Mesenchymal stem cell (in vitro differentiated cells and primary cell): ENCODE measurements around the gene RNF220.

Source experiments
- DNase-seq: peaks from one replicate; pipeline ENCODE4 v3.0.0-alpha.2; 2013
- H2AFZ ChIP-seq: one replicate; pipeline ENCODE4 v1.6.1; 2013; ENCODE audit warnings: low read depth, mild to moderate bottlenecking, control low read depth, inconsistent platforms, low read length, moderate library complexity
- H2AK5ac ChIP-seq: 2 replicates; pipeline ENCODE4 v1.6.1; 2013; ENCODE audit warnings: low read length, moderate library complexity, mild to moderate bottlenecking, inconsistent platforms; ENCODE audit not compliant: severe bottlenecking
- H2BK120ac ChIP-seq: one replicate; pipeline ENCODE4 v1.6.1; 2013; ENCODE audit warnings: low read depth, mild to moderate bottlenecking, inconsistent platforms, low read length, moderate library complexity
- H2BK12ac ChIP-seq, 2 experiments: one replicate each; pipeline ENCODE4 v1.6.1; 2013; ENCODE audit warnings: inconsistent platforms in 2 of 2, low read length in 2 of 2, mild to moderate bottlenecking in 2 of 2, moderate library complexity in 2 of 2, control low read depth in 1 of 2
- H2BK15ac ChIP-seq: one replicate; pipeline ENCODE4 v1.6.1; 2013; ENCODE audit warnings: mild to moderate bottlenecking, low read depth, inconsistent platforms; ENCODE audit not compliant: poor library complexity, severe bottlenecking
- H2BK5ac ChIP-seq: 2 replicates; pipeline ENCODE4 v1.6.1; 2013; ENCODE audit warnings: low read depth, mild to moderate bottlenecking, low read length, control low read depth, inconsistent platforms; ENCODE audit not compliant: poor library complexity, severe bottlenecking
- H3K14ac ChIP-seq, 2 experiments: one replicate each; pipeline ENCODE4 v1.6.1; 2013; ENCODE audit warnings: inconsistent platforms in 2 of 2, low read length in 2 of 2, control low read depth in 1 of 2, mild to moderate bottlenecking in 1 of 2, moderate library complexity in 1 of 2
- H3K18ac ChIP-seq, 2 experiments: one replicate each; pipeline ENCODE4 v1.6.1; 2013; ENCODE audit warnings: inconsistent platforms in 2 of 2, low read length in 2 of 2, control low read depth in 1 of 2, low read depth in 1 of 2, mild to moderate bottlenecking in 1 of 2
- H3K23ac ChIP-seq, 2 experiments: one replicate each; pipeline ENCODE4 v1.6.1; 2013; ENCODE audit warnings: inconsistent platforms in 2 of 2, low read length in 2 of 2, mild to moderate bottlenecking in 2 of 2, moderate library complexity in 2 of 2, control low read depth in 1 of 2
- H3K27ac ChIP-seq: 2 replicates; pipeline ENCODE4 v1.5.1; 2013; ENCODE audit warnings: mild to moderate bottlenecking, moderate library complexity, low read length, control low read depth, inconsistent platforms; ENCODE audit not compliant: poor library complexity, severe bottlenecking
- H3K27me3 ChIP-seq, 2 experiments: 2 replicates each; pipeline versions ENCODE4 v1.6.1 to v1.7.0; 2013; ENCODE audit warnings: low read length in 2 of 2, mild to moderate bottlenecking in 2 of 2, moderate library complexity in 2 of 2, control low read depth in 1 of 2, inconsistent platforms in 1 of 2; ENCODE audit not compliant: control insufficient read depth in 1 of 2, insufficient read depth in 1 of 2
- H3K36me3 ChIP-seq, 2 experiments: 2 replicates each; pipeline versions ENCODE4 v1.6.1 to v1.7.0; 2013; ENCODE audit warnings: low read length in 2 of 2, control low read depth in 1 of 2, inconsistent platforms in 1 of 2, low read depth in 1 of 2, mild to moderate bottlenecking in 1 of 2; ENCODE audit not compliant: insufficient read depth in 2 of 2, control insufficient read depth in 1 of 2
- H3K4ac ChIP-seq, 2 experiments: one replicate each; pipeline ENCODE4 v1.6.1; 2013; ENCODE audit warnings: inconsistent platforms in 2 of 2, low read length in 2 of 2, mild to moderate bottlenecking in 2 of 2, moderate library complexity in 2 of 2, control low read depth in 1 of 2, low read depth in 1 of 2
- H3K4me1 ChIP-seq: 2 replicates; pipeline ENCODE4 v1.6.1; 2013; ENCODE audit warnings: low read depth, low read length, control low read depth; ENCODE audit not compliant: control insufficient read depth, insufficient read depth
- H3K4me2 ChIP-seq: 2 replicates; pipeline ENCODE4 v1.6.1; 2013; ENCODE audit warnings: low read length, mild to moderate bottlenecking, inconsistent platforms; ENCODE audit not compliant: poor library complexity, severe bottlenecking
- H3K4me3 ChIP-seq, 2 experiments: 2 replicates each; pipeline versions ENCODE4 v1.5.1 to v1.7.0; 2013; ENCODE audit warnings: low read length in 2 of 2, mild to moderate bottlenecking in 2 of 2, control low read depth in 1 of 2, low read depth in 1 of 2; ENCODE audit not compliant: insufficient read depth in 1 of 2
- H3K79me1 ChIP-seq: replicated peaks from 2 replicates; pipeline ENCODE4 v1.6.1; 2013; ENCODE audit warnings: mild to moderate bottlenecking, control low read depth, low read length, inconsistent platforms; ENCODE audit not compliant: poor library complexity, severe bottlenecking
- H3K9ac ChIP-seq: 2 replicates; pipeline ENCODE4 v1.7.0; 2013; ENCODE audit warnings: mild to moderate bottlenecking, low read length, moderate library complexity
- H3K9me3 ChIP-seq: 2 replicates; pipeline ENCODE4 v1.7.0; 2013; ENCODE audit warnings: mild to moderate bottlenecking, low read length; ENCODE audit not compliant: control insufficient read depth
- H4K8ac ChIP-seq: one replicate; pipeline ENCODE4 v1.6.1; 2013; ENCODE audit warnings: inconsistent platforms, mild to moderate bottlenecking, low read length, moderate library complexity
- H4K91ac ChIP-seq: one replicate; pipeline ENCODE4 v1.6.1; 2013; ENCODE audit warnings: mild to moderate bottlenecking, low read length, inconsistent platforms
- WGBS: methylation state at CpG from one replicate; pipeline ENCODE4 v1.1.7; 2013; ENCODE audit warnings: mixed read lengths; 5-methylcytosine and 5-hydroxymethylcytosine counted together

RNF220 gene

GRCh38 chr1:44503625-44504024 is 98.6 kb downstream of the RNF220 start:
- H3K36me3 ChIP-seq = no peaks in the 10 kb centered on the region
- WGBS = 92% methylated on average over 6 of the region's 6 CpGs
- H3K27me3 ChIP-seq = peaks cover 85% of the 10 kb centered on the region in 2 experiments
- no peak overlapping the region for H2AFZ ChIP-seq
- H4K8ac ChIP-seq = no peak overlapping the region
- H3K4me3 ChIP-seq = no peak overlapping the region
- no peak for DNase-seq
- no peak overlapping the region for H4K91ac ChIP-seq
- no peak overlapping the region for H3K18ac ChIP-seq
- H3K4me1 ChIP-seq = peaks cover 5% of the 10 kb centered on the region
- no peak overlapping the region for H3K4me2 ChIP-seq
- no peak overlapping the region for H2AK5ac ChIP-seq
- no peaks in the 10 kb centered on the region for H3K79me1 ChIP-seq
- no peak overlapping the region for H3K4ac ChIP-seq
- H2BK15ac ChIP-seq = no peak overlapping the region
- H2BK12ac ChIP-seq = no peak overlapping the region
- no peak overlapping the region for H3K9ac ChIP-seq
- H2BK5ac ChIP-seq = no peak overlapping the region
- H3K27ac ChIP-seq = no peak overlapping the region
- no peak overlapping the region for H2BK120ac ChIP-seq
- H3K23ac ChIP-seq = no peak overlapping the region
- H3K14ac ChIP-seq = no peak overlapping the region
- H3K9me3 ChIP-seq = no peaks in the 10 kb centered on the region

GRCh38 chr1:44505210-44505993 is 100.3 kb downstream of the RNF220 start:
- H3K27me3 ChIP-seq = peaks cover 77 to 78% of the 10 kb centered on the region in 2 experiments
- H3K9me3 ChIP-seq = no peaks in the 10 kb centered on the region
- H2AK5ac ChIP-seq = no peak overlapping the region
- H3K79me1 ChIP-seq = no peaks in the 10 kb centered on the region
- no peak overlapping the region for H3K9ac ChIP-seq
- H3K27ac ChIP-seq = no peak overlapping the region
- H3K14ac ChIP-seq = no peak overlapping the region
- no peak overlapping the region for H3K4me3 ChIP-seq
- H2BK120ac ChIP-seq = no peak overlapping the region
- DNase-seq = no peak
- H2BK12ac ChIP-seq = no peak overlapping the region
- H3K4me2 ChIP-seq = no peak overlapping the region
- no peak overlapping the region for H2AFZ ChIP-seq
- H3K18ac ChIP-seq = no peak overlapping the region
- H3K4ac ChIP-seq = no peak overlapping the region
- no peak overlapping the region for H2BK5ac ChIP-seq
- H3K23ac ChIP-seq = no peak overlapping the region
- no peaks in the 10 kb centered on the region for H3K36me3 ChIP-seq
- H4K91ac ChIP-seq = no peak overlapping the region
- H3K4me1 ChIP-seq = peaks cover 5% of the 10 kb centered on the region
- H2BK15ac ChIP-seq = no peak overlapping the region
- WGBS = 66% methylated on average over 20 of the region's 20 CpGs
- H4K8ac ChIP-seq = no peak overlapping the region

- no peaks in the 10 kb centered on the region for H3K36me3 ChIP-seq
- WGBS = 39% methylated on average over 24 of the region's 26 CpGs
Measured at GRCh38 chr1:44507490-44508396, 102.7 kb downstream of the RNF220 start.

GRCh38 chr1:44508397-44508745 is 103.3 kb downstream of the RNF220 start:
- H3K18ac ChIP-seq = no peak overlapping the region
- H2BK120ac ChIP-seq = no peak overlapping the region
- H3K4me3 ChIP-seq = no peak overlapping the region
- WGBS = 92% methylated on average over 5 of the region's 5 CpGs
- H3K9ac ChIP-seq = no peak overlapping the region
- no peaks in the 10 kb centered on the region for H3K9me3 ChIP-seq
- H2AK5ac ChIP-seq = no peak overlapping the region
- H3K4me1 ChIP-seq = peaks cover 3% of the 10 kb centered on the region
- no peak overlapping the region for H2BK5ac ChIP-seq
- DNase-seq = no peak
- H3K27me3 ChIP-seq = peaks cover 84 to 90% of the 10 kb centered on the region in 2 experiments
- H2BK12ac ChIP-seq = no peak overlapping the region
- no peaks in the 10 kb centered on the region for H3K36me3 ChIP-seq
- no peak overlapping the region for H3K4ac ChIP-seq
- H3K23ac ChIP-seq = no peak overlapping the region
- H3K27ac ChIP-seq = no peak overlapping the region
- no peak overlapping the region for H4K91ac ChIP-seq
- no peaks in the 10 kb centered on the region for H3K79me1 ChIP-seq
- no peak overlapping the region for H3K14ac ChIP-seq
- H2BK15ac ChIP-seq = no peak overlapping the region
- H3K4me2 ChIP-seq = no peak overlapping the region
- H2AFZ ChIP-seq = no peak overlapping the region
- H4K8ac ChIP-seq = no peak overlapping the region

More at GRCh38 chr1:44507490-44508396, 102.7 kb downstream of the RNF220 start:
- no peak overlapping the region for H4K8ac ChIP-seq
- H3K4ac ChIP-seq = no peak overlapping the region
- no peak overlapping the region for H2BK120ac ChIP-seq
- no peak overlapping the region for H3K14ac ChIP-seq
- no peak overlapping the region for H2AFZ ChIP-seq
- no peaks in the 10 kb centered on the region for H3K79me1 ChIP-seq
- H3K9ac ChIP-seq = no peak overlapping the region
- no peak overlapping the region for H3K4me2 ChIP-seq
- H3K18ac ChIP-seq = no peak overlapping the region
- no peak overlapping the region for H4K91ac ChIP-seq
- H3K27ac ChIP-seq = no peak overlapping the region
- H3K4me3 ChIP-seq = no peak overlapping the region
- no peak overlapping the region for H3K23ac ChIP-seq
- H3K27me3 ChIP-seq = peaks cover 79 to 84% of the 10 kb centered on the region in 2 experiments
- H3K9me3 ChIP-seq = no peaks in the 10 kb centered on the region
- H2BK15ac ChIP-seq = no peak overlapping the region
- no peak for DNase-seq
- H2BK5ac ChIP-seq = no peak overlapping the region
- H2AK5ac ChIP-seq = no peak overlapping the region
- H3K4me1 ChIP-seq = peaks cover 3% of the 10 kb centered on the region
- no peak overlapping the region for H2BK12ac ChIP-seq
